OCI-LY7 (cell line): ENCODE measurements around the gene TSHZ2. TPM values are rescaled to one million over a fixed set of nuclear protein-coding genes. Genes with fewer than 3 reads are reported as not detected.

Source experiments
- BruUV-seq: library from RNA; stranded (reverse); fragments of 400-500 nt; replicated peaks from 2 replicates; lab custom pipeline; 2021; lab: Mats Ljungman, UMichigan
- CTCF ChIA-PET: fragments of 300-600 bp; sonication (Branson Sonifier 250); formaldehyde crosslinking; loops from one replicate; lab custom pipeline; 2022; ENCODE audit warnings: antibody characterized with exemption; ENCODE audit not compliant: unreplicated experiment; lab: Charles Lee
- POLR2A ChIA-PET: fragments of 300-600 bp; sonication (Branson Sonifier 250); formaldehyde crosslinking; loops from one replicate; lab custom pipeline; 2022; ENCODE audit warnings: antibody characterized with exemption; lab: Charles Lee
- DNase-seq: peaks from one replicate; pipeline ENCODE4 v3.0.0-alpha.2; 2015; ENCODE audit warnings: low spot score
- H2AFZ ChIP-seq: fragments of 200-600 bp; sonication (generic), shearing (Covaris generic); 2 replicates; pipeline ENCODE4 v1.6.1; 2014; ENCODE audit warnings: mild to moderate bottlenecking, antibody characterized with exemption, low read length, moderate library complexity
- H3K27ac ChIP-seq: fragments of 200-600 bp; sonication (generic); 2 replicates; pipeline ENCODE4 v1.5.1; 2014; ENCODE audit warnings: mixed run types, low read depth, mild to moderate bottlenecking, moderate library complexity, low read length, inconsistent platforms; ENCODE audit not compliant: poor library complexity, severe bottlenecking
- H3K36me3 ChIP-seq: fragments of 200-600 bp; sonication (generic); 2 replicates; pipeline ENCODE4 v1.6.1; 2014; ENCODE audit warnings: mild to moderate bottlenecking, antibody characterized with exemption, low read length, moderate library complexity, mixed read lengths; ENCODE audit not compliant: insufficient read depth
- H3K4me1 ChIP-seq: fragments of 200-600 bp; sonication (generic); 2 replicates; pipeline ENCODE4 v1.5.1; 2014; ENCODE audit warnings: mild to moderate bottlenecking, low read length; ENCODE audit not compliant: insufficient read depth, poor library complexity, severe bottlenecking
- H3K4me2 ChIP-seq: fragments of 200-600 bp; sonication (generic); 2 replicates; pipeline ENCODE4 v1.6.1; 2014; ENCODE audit warnings: mild to moderate bottlenecking, low read length
- H3K4me3 ChIP-seq: fragments of 200-600 bp; sonication (generic); 2 replicates; pipeline ENCODE4 v1.5.1; 2014; ENCODE audit warnings: mild to moderate bottlenecking, low read depth, low read length; ENCODE audit not compliant: poor library complexity, severe bottlenecking
- H3K79me2 ChIP-seq: fragments of 200-600 bp; sonication (generic); 2 replicates; pipeline ENCODE4 v1.6.1; 2016; ENCODE audit warnings: low read depth, mild to moderate bottlenecking, low read length, moderate library complexity, mixed read lengths; ENCODE audit not compliant: insufficient read depth
- H3K9me2 ChIP-seq: fragments of 200-600 bp; sonication (generic); 2 replicates; pipeline ENCODE4 v1.6.1; 2016; ENCODE audit warnings: mild to moderate bottlenecking, low read length, mixed read lengths; ENCODE audit not compliant: insufficient read depth
- H3K9me3 ChIP-seq: fragments of 200-600 bp; sonication (generic); 2 replicates; pipeline ENCODE4 v1.6.1; 2014; ENCODE audit warnings: mild to moderate bottlenecking, mixed run types, low read length, mixed read lengths
- H4K20me1 ChIP-seq: fragments of 200-600 bp; sonication (generic); 2 replicates; pipeline ENCODE4 v1.6.1; 2014; ENCODE audit warnings: mild to moderate bottlenecking, antibody characterized with exemption, low read length, moderate library complexity, mixed read lengths; ENCODE audit not compliant: insufficient read depth
- CTCF ChIP-seq: fragments of 200-600 bp; sonication (generic); conservative IDR thresholded peaks from 2 replicates; pipeline ENCODE4 v1.5.1; 2014; ENCODE audit warnings: mild to moderate bottlenecking, antibody characterized with exemption, low read length, moderate library complexity, mixed read lengths
- EZH2phosphoT487 ChIP-seq: fragments of 200-600 bp; sonication (generic); IDR thresholded peaks from 2 replicates; pipeline ENCODE4 v1.6.1; 2018; ENCODE audit warnings: low read depth, borderline replicate concordance, mild to moderate bottlenecking, mixed run types, antibody characterized with exemption, low read length, moderate library complexity, mixed read lengths
- intact Hi-C: fragments of 100-400 bp; cut with micrococcal nuclease; formaldehyde crosslinking; loops from one replicate; pipeline ENCODE4 v1.10.0; 2022; ENCODE audit not compliant: unreplicated experiment
- total RNA-seq, 2 experiments: library from RNA; depleted of rRNA in 1 of 2; stranded (reverse); fragments of >200 nt in 1 of 2; shearing (Covaris generic) in 1 of 2; gene quantifications; 2 replicates each; pipeline ENCODE4 v1.2.3, GENCODE V29; 2014 to 2022

Gene TSHZ2
- total RNA-seq, 2 experiments from 2014 or later, result not detected

GRCh38 chr20:53036992-53037391, 64.8 kb downstream of the TSHZ2 start:
- Histone ChIP-seq H3K4me1 (peaks cover 47% of the 10 kb centered on the region), H3K9me3 (no peaks in the 10 kb centered on the region), H3K27ac (no peak overlapping the region), H3K9me2 (no peaks in the 10 kb centered on the region), H2AFZ (peak overlapping the region; percentile 7; the same call in 1 of the 2 replicates), H4K20me1 (no peaks in the 10 kb centered on the region), H3K36me3 (no peaks in the 10 kb centered on the region), H3K4me3 (no peak overlapping the region), H3K79me2 (no peaks in the 10 kb centered on the region), H3K4me2 (no peak overlapping the region)
- ChIA-PET POLR2A (interaction anchor here (0.7 kb wide), 1 partner anchor 33 kb away, joined by 3 read pairs; no protein-coding TSS in a partner anchor), CTCF (no interaction called here)
- no peak for DNase-seq
- BruUV-seq, result no TSS peak
- intact Hi-C loops, result no loop called here
- TF ChIP-seq EZH2phosphoT487 (no peak), CTCF (no peak)

GRCh38 chr20:53037621-53038020, 65.5 kb downstream of the TSHZ2 start:
- TF ChIP-seq CTCF (no peak), EZH2phosphoT487 (no peak)
- no peak overlapping the region for H3K4me2 ChIP-seq
- no peaks in the 10 kb centered on the region for H4K20me1 ChIP-seq
- POLR2A ChIA-PET, result no interaction called here
- no peaks in the 10 kb centered on the region for H3K9me2 ChIP-seq
- intact Hi-C loops, result no loop called here
- no peaks in the 10 kb centered on the region for H3K36me3 ChIP-seq
- no peaks in the 10 kb centered on the region for H3K9me3 ChIP-seq
- H3K27ac ChIP-seq, result no peak overlapping the region
- no TSS peak for BruUV-seq
- CTCF ChIA-PET, result no interaction called here
- no peak overlapping the region; the same call in 1 of the 2 replicates for H2AFZ ChIP-seq
- DNase-seq, result no peak
- H3K4me3 ChIP-seq, result no peak overlapping the region
- H3K79me2 ChIP-seq, result no peaks in the 10 kb centered on the region
- H3K4me1 ChIP-seq, result peaks cover 54% of the 10 kb centered on the region

GRCh38 chr20:53038299-53038698, 66.1 kb downstream of the TSHZ2 start:
- intact Hi-C loops, result no loop called here
- Histone ChIP-seq H3K27ac (no peak overlapping the region), H4K20me1 (no peaks in the 10 kb centered on the region), H3K4me2 (no peak overlapping the region), H2AFZ (no peak overlapping the region), H3K4me1 (peaks cover 60% of the 10 kb centered on the region), H3K36me3 (no peaks in the 10 kb centered on the region), H3K79me2 (no peaks in the 10 kb centered on the region), H3K9me3 (no peaks in the 10 kb centered on the region), H3K4me3 (no peak overlapping the region), H3K9me2 (no peaks in the 10 kb centered on the region)
- no peak for DNase-seq
- TF ChIP-seq CTCF, result no peak
- no peak for TF ChIP-seq EZH2phosphoT487
- ChIA-PET POLR2A (interaction anchor here (0.7 kb wide), 1 partner anchor 198 kb away, joined by 6 read pairs; no protein-coding TSS in a partner anchor), CTCF (no interaction called here)
- no TSS peak for BruUV-seq
